GM19455 (cell line): ENCODE measurements around the gene ANTXRL.
"Not testable (repeated sequence)": the region's sequence is repeated elsewhere in the genome, so short reads cannot be mapped to it uniquely, and the experiment has no call there.

Experiments
- ATAC-seq: cut with Tn5 transposase; IDR thresholded peaks from one replicate; pipeline ENCODE4 v1.9.1; 2021; ENCODE audit not compliant: unreplicated experiment

The ANTXRL gene

DNA sequence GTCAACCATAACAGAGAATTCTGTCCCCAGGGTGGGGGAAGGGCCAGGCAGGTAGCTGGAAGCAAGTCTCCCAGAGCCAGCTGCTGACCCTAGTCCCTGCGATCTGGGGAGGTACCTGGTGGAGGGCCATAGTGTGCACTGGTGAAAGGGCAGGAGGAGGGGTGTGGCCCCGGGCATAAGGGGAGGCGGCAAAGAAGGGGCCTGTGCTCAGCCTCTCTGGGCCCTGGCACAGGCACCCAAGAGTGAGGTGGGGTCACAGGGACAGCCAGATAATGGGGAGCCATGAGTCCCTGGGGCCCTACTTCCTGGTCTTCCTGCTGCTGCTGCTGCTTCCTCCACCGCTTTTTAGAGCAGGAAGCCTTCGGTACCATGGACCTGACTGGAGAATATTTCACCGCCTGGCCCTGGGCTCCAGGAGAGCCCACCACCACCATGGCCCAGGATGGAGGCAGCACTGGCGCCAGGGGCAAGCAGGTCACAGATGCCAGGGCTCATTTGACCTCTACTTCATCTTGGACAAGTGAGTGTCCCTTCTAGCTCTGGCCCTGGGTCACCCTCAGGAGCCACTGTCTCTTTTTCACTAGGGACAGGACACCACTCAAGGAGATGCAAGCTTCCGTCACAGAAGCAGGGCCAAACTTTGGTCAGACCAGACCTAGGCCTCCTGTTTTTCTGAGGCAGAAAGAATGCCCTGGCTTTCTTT lies at the start of gene ANTXRL:
ANTXRL (plus strand) TSS at position 7 of the 703 bp plus-strand sequence; CDS start at position 273, 266 bp downstream.
- no peak for ATAC-seq

DNA sequence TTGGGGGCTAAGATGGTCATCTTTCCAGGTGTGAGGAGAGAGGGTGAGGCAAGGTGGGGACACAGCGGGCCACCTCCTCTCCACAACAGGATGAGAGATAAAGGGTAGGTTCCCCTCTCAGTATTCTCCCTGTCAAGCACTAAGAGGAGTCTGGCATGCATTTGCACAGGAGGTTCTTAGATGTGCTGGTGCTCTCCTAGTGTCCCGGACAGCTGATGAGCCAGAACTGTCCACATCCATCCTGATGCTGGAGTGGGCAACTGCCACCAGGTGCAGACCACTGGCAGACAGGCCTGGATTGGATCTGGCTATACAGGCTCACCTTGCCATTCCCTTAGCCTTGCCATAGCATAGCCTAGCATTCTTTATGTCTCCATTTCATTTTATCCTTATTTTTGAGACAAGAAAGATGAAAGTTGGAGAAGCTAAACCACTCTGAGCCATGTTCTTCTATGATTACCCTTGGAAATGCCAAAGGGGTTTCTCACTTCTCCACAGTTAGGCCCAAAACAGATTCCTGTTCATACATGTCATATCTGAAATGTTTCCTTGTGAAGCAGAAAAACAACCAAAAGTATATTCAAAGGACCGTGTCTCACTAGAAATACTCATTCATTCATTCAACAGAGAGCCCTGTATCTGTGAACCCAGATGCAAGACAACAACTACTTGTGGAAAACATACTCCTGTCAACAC lies 48.8 kb upstream of the ANTXRL start:
- ATAC-seq, result no peak

DNA sequence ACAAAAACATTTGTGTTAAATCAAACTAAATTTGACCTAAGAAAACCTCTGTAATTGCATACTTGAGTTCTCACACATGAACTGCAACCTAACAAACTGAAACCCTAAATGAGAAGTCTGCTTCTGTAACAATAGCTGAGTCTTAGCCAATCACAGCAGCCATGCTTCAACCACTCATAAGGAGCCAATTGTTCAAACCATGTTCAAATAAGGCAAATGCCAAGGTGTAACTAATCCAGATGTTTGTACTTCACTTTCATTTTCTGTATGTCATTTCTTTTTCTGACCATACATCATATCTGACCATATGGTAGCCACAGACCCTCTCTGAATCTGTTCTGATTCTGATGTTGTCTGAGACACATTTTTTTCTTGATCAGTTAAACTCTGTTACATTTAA lies 47.5 kb upstream of the ANTXRL start:
- ATAC-seq, result no peak

DNA sequence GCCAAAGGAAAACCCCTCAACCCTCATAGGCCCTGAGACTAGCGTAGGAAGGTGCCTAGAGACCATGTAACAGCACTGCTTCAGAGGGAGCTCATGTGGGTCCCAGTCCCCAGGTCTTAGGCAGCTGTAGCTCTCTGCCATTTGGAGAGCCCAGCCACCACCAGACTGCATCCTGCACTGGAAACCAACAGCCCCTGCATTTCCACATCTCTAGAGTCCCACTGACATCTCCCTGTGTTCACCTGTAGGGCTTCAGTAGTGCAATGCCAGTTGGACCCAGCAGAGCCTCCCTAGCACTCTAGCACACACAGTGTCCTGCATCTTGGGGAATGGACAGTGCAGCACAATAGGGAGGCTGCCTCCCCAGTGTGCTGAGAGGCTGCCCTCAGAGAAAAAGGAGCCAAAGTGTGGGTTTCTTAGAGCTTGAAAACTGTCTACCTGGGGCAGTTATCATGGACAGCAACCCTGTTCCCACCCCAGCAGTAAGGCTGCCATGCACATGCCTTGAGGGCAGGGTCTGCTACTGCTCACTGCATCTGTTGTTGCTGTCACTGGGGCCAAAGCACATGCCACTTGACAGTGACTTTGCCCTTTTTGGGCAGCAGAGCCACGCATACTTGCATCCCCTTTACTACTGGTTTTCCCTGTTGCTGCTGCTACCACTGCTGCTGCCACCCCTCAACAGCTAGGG lies 46.7 kb upstream of the ANTXRL start:
- no peak for ATAC-seq

DNA sequence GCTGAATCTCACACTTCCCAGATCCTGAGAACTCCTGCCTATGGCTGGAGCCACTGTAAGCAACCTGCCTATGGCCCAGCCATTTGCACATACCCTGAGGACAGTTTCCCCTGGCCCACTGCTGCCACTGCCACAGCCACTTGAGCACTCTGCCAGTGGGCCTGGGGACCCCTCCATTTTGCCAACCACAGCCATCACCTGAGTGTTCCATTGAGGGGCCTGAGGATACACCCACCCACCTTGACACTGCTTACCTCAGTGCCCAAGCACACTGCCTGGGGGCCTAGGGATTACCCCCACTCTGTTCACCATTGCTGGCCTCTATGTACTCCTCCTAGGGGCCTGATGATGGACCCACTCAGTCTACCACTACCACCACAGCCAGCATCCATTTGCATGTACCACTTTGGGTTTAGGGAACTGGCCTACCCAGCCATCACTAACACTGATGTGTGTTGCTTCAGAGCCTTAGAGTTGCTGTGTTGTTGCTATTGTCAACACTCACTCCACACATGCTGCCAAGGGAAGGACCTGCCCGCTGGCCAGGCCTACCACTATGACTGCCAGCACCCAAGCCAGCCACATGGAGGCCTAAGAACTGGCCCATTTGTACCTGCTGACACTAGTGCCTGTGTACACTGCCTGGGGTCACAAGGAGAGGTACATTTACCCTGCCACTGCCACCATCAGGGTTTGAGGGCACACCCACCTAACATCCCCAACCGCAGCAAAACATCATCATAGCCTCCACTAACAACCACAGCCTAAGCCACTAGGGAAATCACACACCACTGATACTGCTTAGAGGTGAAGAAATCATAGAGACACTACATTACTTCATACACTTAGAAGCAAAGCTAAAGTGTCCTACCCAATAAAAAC lies 45.9 kb upstream of the ANTXRL start:
- ATAC-seq, result no peak

DNA sequence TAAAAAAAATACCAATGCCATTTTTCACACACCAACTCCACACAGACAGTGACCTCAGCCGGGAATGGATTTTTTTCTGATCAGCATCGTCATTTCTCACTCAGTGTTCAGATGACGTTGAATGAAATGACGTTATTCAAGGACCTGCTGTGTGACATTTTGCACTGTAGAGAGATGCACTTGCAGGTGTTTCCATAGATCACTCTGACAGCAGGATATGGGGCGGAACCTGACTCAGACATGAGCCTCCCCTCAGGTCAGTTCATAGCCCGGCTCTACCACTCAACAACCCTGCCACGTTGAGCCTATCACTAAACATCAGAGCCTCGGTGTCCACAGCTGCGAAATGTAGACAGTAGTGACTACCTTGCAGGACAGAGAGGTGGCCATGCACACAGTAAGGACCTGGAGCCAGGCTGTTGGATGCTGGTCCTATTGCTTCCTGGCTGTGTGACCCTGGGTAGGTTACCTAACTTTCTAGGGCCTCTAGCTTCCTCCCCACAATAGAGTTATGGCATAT lies 41.4 kb upstream of the ANTXRL start:
- ATAC-seq, result no peak

DNA sequence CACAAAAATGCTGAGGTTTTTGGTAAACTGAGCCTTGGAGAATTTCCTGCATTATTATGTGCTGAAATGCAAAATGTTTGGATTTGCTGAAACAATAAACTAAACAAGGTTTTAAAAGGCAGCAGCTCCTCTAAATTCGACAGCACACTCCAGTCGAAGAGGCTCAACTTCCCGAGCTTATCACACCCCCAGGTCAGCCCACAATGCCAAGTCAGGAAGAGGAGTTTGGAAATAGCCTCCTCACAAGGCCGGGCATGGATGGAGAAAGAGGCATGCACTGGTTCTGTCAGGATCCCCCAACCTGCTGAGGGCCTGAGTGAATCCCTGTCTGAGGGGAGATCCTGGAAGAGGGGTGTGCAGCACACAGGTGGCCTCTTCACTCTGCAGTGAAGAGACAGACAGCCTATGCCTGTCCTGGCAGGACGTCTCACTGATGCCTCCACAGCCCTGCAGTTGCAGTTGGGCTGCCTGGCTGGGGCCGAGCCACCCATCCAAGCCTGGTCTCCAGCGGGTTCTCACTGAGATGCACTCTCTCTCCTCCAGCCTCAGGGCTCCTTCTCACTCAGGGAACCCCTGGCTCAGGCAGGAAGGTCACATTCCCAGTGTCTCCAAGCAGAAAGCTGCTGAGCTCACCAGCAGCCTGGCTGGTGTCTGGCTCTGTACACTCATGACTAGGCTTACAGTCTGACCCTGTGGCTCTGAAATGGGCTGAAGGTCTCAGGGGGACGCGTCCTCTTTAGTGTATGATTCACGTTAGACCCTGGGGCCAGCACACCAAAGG lies 40.2 kb upstream of the ANTXRL start:
- ATAC-seq, result not testable (repeated sequence)

DNA sequence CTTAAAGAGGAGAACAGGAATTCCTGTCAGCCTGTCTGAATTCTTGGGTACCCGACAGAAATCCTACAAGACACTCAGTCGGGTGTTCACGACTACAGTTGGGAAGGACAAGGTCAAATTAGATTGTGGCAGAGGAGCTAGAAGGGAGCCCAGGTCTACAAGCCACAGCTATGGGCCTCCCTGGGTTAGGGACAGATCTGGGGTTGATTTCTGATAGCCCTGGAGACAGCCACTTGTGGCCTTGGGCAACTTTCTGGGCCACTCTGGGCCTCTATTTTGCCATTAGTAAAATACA lies 39.7 kb upstream of the ANTXRL start:
- no peak for ATAC-seq

DNA sequence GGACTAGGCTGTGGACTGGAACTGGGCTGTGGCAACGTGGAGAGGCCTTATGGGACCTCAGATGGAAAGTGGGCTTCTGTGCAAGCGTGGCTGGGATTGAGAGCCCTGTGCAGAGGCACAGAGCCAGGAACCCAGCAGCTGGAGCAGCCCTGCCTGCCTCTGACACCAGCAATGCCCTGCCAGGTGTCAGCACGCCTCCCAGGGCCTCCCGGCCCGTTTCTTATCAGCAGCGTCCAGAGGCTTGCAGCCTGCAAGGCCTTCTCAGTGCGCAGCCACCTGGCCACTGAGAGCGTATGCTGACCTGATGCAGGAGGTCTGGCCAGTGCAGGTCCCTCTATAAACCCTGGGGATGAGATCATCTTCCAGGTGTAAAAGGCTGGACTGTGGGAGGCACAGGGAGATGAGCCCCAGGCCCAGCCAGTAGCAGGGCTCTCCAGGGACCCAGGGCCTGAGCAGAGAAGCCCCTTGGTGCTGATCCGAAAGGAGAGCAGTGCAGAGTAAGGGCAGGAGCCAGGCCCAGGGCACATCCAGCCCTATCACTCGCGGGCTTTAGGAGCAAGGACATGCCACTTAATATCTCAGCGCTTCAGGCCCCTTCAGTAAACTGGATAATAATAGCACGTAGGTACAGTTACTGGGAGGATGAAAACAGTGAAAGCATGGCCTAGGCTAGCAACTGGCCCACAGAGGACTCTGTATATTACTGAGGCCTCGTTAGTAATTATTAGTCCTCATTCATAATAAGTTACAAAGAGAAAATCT lies 38.8 kb upstream of the ANTXRL start:
- no peak for ATAC-seq

DNA sequence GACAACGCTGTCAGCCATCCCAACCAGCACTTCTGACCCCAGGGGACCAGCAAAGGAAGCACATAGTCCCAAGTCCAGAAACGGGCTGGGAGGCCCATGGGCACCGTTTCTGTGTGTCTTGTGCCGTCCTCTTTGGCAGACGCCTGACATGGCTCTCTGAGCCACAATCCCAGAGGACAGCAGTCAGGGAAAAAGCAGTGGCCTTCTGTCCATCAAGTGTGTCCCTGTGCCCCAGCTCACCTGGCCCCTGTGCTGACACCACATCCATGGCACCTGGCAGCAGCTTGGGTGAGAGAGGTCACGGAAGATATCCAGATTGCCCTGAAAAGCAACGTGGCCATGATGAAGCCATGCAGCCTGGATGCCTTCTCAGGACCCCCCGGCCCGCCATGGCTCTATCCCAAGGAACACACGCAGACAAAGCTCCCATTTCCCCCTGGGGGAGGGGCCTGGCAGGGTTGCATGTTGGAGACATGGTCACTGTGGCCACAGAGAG lies 38.1 kb upstream of the ANTXRL start:
- ATAC-seq, result no peak

DNA sequence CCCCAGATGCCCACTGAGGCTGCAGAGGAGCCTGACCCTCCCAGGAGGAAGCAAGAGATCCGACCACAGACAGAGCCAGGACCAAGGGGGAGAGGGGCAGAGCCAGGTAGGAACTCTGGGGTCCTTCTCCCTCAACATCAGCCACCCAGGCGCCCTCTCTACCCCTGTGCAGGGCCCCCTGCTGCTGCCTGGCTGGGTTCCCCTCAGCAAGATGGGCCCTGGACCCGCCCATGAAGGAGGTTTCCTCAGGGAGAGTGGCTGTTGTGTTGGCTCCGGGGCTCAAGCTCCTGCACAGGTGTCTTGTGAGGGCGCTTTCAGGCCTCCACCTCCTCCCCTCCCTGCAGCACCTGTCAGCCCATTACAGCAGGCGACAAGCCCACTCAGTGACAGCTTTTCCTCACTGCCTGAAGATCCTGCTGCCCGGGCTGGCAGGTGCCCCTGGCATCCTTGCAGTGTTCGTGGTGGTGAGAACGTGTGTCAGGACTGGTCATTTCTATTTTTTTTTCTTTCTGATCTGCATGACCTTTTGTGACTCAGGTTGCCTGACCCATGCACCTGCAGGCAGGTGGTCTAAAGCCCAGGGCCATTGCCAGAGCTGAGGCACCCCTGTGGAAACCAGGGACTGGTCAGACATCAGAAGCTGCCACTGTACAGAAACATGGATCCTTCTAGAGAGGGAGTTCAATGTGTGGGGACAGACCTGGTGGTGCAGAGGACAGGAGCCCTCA lies 37.0 kb upstream of the ANTXRL start:
- ATAC-seq, result not testable (repeated sequence)

DNA sequence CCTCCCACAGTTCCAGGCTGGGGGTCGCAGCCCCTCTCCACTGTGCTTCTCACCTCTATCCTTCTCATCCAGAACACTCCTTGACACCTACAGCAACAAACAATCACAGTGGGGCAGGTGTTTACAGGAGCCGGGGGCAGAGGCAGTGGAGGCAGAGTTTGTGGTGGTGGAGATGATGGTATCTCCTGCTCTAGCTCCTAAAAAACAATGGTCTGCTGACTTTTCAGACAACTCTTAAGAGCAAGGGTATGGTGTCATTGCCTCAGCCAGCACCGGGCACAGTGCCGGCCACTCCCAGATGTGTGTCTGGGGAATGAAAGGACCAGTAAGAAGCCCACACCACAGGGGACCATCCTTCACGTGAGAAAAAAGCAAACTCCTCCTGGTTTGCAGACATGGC lies 36.3 kb upstream of the ANTXRL start:
- ATAC-seq, result no peak

DNA sequence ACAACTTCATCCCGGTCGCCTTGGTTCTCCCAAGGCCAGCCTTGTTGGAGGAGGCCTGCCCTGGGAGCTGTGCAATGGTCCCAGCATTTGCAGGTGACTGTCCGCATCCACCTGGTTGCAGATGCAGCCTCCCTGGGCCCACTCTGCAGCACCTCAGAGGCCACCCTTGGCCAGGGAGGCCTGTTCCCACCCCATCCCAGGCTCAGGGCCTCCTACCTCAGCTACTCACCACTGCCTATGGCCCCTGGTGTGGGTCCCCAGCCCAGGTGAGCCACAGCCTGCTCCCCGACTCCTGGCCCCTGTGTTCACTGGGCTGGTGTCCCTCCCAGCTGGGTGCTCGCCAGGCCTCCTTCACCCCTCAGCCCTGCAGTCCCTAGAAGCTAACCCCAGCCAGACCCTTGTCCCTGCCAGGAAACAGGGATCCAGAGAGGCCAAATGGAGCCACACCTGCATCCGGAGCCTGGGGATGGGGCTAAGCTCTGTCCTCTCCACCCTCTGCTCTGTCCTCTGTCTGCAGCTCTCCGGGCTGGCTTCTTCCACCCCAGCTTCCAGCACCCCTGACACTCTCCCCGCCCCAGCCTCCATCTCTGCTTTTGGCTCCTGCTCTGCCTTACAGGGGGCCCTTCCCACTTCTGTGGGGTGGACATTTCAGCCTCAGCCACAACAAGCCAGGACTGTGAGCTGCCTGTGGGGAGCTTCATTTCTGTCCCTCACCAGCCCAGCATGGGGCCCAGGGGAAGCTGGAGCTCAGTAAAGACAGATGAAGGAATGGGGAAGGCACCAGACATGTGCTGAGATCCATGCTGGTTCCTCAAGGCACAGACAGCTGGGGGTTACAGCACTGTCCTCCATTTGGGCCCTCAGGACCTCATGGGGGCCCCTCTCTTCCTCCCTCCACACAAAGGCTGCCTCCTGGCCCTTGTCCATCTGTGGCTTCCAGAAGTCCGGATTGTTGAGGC lies 35.6 kb upstream of the ANTXRL start:
- ATAC-seq, result no peak

DNA sequence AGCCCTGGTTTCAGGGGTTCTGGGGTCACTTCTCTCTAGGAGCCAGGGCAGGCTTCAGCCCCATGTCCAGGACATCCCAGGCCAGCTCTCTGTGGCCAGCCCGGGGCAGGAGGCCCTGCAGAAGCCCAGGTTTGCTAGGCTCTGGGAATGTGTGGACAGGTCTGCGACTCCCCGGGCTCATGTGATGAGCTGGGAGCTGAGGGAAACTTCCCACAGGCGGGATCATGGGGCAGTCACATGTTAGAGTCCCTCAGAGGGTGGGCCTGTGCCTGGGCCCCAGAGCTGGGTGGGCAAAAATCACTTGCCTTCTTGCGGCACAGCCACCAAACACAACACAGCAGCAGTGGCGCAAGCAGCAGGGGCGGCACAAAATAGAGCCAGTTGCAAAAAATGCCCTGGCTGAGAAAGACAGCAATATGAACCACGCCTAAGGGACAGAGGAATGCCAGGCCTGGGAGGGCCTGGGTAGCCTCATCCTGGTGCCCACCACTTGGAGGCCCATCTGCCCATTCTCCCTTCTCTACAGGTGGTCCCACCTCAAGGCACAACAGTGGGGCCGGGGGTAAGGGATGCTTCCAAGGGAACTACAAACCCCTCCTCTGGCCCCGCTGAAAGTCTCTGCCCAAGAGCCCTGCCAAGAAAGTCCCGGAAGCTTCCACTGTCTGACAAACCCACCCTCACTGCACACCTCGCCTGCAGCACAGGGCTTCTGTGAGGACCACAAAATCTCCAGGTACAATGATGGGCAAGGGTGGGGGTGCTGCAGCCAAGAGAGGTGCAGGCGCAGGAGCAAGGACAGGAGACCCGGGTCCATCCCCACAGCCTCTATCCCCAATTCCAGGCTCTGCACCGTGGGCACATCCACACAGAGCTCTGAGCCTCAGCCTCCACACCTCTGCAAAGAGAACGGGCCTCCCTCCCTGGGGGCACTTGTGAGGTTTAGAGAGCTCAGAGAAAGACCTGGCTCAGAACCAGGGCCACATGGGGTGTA lies 34.6 kb upstream of the ANTXRL start:
- ATAC-seq, result no peak

DNA sequence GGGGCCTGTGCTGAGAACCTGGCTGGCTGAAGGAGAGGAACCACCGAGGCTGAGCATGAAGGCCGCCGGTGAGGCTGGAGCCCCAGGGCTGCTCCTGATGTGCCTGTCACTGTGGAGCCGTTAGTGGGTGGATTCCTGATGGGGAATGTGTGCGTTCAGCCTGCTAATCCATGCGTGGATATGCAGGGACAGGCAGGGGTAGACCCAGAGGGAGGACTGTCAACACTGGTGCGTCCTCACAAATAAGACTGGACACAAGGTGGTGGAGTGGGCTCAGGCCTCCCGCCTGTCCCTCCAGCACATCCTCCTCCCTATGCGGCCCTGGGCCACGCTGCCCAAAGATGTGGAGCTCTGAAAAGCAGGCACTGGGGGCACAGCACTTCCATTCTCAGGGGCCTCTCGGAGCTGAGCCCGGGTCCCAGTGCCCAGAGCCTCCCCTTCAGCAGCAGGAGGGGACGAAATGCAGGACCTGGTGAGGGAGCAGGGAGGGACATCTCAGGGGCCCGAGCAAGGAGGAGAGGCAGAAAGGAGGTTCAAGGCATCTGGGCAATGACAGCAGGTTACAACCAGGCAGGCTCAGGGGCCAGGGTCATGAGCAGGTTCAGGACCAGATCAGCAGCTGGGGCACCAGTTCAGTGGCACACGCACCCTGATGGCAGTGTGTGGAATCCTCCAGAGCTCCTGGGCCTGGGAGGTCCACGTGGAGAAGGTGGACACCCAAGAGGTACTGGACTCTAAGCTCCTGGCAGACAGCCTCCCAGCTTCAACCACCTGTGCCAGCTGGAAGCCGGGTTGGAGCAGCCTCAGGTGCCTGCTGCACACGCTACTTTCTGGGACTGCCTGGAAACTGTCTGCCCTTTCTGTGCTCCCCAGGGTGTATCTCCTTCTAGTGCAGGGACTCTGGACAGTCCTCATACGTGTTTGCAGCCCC lies 33.5 kb upstream of the ANTXRL start:
- ATAC-seq, result no peak
